Head of caudate nucleus (tissue), 42 donors: Measurements from ENCODE around the gene ZNF580.

Source experiments
- DNase-seq, 42 donors: peaks; one replicate each; pipeline versions ENCODE4 v3.0.0 to v3.0.0-alpha.2; 2020 to 2021; ENCODE audit warnings: mixed read lengths in 7 of 42
- intact Hi-C: fragments of 100-400 bp; cut with DNase I; formaldehyde crosslinking; loops from one replicate; pipeline ENCODE4 v1.15.0; 2022

Gene ZNF580, protein sequence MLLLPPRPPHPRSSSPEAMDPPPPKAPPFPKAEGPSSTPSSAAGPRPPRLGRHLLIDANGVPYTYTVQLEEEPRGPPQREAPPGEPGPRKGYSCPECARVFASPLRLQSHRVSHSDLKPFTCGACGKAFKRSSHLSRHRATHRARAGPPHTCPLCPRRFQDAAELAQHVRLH

DNA sequence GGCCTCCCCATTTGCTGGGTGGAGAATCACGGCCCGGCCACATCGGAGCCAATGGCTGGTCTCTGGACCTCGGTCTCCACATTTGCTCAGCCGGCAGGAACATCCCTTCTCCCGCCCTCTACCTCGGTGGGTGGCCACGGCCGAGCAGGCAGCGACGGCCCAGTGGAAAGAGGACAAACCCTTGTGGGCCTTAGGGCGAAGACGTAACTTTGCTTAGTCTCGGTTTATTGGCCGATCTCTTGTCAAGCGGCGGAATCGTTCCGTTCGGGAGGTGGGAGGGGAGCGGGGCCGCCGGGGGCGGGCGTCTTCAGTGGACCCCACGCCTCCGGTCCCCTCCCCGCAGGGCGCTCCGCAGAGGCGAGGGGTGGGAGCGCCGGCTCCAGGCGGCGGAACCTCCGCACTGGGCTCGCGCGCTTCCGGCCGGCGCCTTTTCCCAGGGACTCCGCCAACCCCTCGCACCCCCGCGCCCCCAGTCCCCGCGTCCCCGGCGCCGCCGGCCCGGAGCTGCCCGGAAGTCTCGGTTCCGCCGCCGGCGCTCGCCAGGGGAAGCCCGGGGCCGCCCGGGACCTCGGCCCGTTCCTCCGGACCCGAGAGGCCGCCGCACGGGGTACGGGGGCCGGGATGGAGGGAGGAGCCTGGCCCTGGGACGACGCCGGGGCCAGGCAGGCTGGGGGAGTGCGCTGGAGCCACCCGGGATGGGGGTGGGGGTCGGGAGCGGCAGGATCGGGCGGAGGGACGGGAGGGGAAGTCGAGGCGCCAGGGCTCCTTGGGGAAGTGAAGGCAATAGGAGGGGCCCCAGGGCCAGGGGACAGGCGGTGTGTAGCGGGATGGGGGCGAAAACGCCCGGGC lies at the start of gene ZNF580:
Gene ZNF580 (plus strand): TSS at position 426 of the 849 bp plus-strand sequence. CDS start 1,507 bp downstream, outside the sequence.
- peak in 38 of 42 donors; percentile 54 to 88 (median 73) for DNase-seq
- intact Hi-C loops, result no loop called here

DNA sequence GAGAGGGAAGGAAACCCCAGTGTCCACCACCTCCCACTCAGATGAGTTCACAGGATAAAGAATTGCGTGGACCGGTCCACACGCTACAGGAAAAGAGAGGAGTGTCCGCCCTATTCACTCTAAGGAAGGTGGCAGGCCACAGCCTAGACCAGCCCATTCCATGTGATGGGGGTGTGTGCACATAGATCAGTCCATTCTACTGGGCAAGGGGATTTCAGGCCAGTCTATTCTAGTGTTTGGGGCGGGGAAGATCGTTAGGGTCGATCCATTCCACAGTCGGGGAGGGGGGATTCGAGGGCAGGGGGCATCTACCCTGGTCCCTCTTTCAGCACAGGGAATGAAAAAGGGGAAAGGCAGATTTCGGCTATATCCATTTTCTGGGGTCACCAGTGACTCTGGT lies 49.2 kb upstream of the ZNF580 start:
- DNase-seq, result no peak
- intact Hi-C loops, result no loop called here

DNA sequence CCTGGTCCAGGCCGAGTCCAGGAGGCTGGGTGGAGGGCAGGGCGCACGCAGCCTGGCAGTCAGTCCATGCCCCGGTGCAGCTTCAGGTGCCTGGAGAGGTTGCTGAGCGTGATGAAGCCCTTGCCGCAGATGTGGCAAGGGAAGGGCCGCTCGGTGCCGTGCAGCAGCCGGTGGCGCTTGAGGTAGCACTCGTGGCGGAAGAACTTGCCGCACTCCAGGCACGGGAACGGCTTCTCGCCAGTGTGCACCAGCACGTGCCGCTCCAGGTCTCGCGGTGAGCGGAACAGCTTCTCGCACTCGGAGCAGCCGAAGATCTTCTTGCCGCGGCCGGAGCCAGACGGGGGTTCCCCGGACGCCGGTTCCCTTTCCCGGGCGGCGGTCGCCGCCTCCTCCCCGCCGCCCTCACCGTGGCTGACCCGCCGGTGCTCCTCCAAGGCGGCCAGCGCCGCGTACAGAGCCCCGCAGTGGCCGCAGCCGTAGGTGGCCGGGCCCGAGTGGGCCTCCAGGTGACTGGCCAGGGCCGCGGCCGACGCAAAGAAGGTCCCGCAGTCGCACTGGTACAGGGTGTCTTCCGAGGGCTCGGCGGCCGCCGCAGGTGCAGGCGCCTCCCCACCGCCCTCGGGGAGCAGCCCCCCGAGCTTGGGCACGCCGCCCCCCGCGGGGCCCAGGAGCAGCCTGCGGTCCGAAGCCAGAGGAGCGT lies 48.3 kb upstream of the ZNF580 start:
- intact Hi-C loops, result no loop called here
- no peak for DNase-seq

DNA sequence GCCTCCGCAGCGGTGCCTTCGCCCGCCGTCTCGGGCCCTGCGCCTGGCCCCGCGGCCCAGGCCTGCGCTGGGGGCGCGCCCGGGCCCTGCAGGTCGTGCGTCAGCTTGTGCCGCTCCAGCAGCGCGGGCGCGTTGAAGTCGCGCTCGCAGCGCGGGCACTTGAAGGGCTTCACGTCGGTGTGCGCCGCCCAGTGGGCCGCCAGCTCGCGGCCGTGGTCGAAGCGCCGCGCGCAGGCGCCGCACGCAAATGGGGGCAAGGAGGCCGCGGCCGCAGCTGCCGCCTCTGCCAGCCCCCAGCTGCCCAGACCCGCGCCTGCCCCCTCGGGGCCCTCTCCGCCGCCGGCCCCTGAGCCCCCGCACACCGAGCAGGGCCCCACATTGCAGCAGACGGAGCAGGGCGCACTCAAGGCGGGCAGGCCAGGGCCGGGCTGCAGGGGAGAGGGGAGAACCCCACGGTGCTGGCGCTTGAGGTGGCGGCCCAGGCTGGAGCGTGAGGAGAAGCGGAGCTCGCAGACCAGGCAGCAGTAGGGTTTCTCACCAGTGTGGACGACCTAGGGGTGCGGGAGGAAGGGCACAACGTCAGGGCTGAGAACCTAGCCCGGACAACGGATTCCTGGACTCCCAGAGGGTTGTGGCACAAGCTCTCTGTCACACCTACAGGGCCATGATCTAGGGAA lies 47.6 kb upstream of the ZNF580 start:
- intact Hi-C loops, result no loop called here
- DNase-seq, result no peak

DNA sequence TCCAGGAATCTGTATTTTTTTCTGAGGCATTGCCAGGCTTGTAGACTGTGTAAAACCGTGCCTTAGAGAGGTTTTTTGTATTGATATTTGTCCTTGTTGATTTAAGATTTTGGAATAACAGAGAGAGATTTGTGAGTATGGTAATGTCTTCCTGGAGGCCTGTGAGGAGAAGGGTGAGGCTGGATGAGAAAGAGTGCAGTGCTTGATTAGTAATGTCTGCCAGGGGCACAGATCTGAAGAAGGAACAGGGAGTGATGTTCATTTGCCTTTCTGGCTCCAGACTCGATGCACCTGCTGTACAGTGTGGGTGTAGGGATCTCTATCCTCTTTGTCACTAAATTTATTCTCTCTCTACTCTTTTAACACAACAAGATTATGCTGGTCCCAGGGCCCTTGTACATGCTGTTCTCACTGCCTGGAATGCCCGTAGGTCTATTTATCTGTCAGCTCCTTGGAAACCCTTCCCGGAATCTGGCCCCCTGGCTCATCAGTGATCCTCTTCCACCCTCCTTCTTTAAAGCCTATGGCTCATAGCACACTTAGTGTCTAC lies 45.7 kb upstream of the ZNF580 start:
- intact Hi-C loops, result no loop called here
- no peak for DNase-seq

DNA sequence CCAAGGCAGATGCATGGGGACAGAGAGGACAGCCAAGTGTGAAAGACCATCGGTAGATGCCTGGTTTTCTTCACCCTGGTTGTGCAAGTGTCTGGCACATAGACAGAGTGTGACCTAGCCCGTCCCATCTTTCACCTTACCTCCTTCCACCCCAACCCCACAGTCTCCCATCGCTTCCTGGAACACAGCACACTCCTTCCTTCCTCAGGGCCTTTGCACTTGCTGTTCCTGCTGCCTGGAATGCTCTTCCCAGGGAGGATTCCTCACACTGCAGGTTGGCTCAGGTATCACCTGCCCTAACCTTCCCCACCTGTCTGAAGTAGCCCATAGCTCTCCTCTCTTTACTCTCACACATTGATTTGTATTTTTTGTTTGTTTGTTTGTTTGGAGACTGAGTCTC lies 44.5 kb upstream of the ZNF580 start:
- DNase-seq, result no peak
- intact Hi-C loops, result no loop called here

DNA sequence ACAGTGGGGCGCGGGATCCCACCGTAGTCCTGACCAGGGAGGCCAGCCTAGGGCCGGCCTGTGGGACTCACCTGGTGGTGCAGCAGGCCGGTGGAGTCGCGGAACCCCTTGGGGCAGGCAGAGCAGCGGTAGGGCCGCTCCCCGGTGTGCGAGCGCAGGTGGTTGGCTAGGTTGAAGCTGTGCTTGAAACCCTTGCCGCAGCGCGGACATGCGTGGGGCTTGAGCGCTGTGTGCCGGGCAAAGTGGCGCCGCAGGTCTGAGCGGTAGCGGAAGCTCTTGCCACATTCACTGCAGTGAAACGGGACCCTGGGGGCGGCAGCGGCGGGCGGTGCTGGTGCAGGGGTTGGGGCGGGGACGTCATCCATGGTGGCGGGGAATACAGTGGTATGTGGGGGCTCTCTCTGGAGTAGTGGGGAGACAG lies 43.3 kb upstream of the ZNF580 start:
- intact Hi-C loops, result no loop called here
- DNase-seq, result peak in 13 of 42 donors; percentile 14 to 63 (median 46)

DNA sequence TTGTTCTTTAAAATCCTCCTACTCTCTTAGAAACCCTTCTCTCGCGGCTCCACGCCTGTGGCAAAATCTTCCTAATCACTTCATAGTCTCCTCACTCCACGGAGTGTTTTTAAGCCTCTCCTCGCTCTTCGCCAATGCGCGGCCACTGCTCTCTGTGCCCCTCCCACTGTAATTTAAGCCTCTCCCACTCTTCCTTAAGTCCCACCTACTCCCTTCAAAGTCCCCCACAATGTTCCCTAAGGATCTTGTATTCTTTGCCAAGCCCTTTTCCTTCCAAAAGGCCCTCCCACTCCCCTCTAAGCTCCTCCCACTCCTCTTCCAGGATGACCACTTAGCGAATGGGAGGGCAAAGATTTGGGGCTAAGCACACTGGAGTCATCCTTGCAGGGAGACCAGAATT lies 42.8 kb upstream of the ZNF580 start:
- peak in 8 of 42 donors; percentile 14 to 63 (median 36) for DNase-seq
- intact Hi-C loops, result loop anchor here (2.0 kb wide), 1 partner anchor 81 kb away; no protein-coding TSS in a partner anchor

DNA sequence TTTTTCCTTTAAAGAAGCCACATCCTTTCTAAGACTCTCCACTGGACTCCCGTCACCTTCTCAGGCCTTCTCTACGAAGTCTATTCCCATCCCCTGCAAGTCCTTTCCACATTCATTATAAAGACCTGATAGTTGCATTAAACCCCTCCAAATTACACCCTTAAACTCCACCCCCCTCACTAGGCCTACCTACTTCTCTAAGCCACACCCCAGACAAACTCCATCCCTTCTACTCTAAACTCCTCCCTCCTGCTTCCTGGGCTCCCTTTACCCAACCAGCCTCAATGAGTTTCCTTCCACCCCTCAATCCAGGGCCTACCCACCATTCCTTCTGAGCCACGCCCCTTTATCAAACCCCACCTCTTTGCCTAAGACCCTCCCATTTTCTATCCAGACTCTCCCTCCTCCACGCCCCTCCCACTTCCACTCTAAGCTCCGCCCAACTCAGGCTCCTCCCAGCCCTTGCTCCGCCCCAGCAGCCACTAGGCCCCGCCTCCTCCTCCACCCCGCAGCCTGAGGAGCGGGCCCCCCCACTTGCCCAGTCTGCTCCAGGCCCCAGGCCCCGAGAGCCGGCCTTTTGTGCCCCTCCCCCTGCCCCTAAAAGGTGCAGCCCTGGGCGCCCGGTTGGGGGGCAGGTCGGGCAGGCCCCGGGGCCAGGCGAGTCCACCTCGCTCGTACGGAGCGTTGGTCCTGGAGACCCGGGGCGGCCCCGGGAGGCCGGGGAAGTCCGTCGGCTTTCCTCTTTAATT lies 41.9 kb upstream of the ZNF580 start:
- intact Hi-C loops, result loop anchor here (2.0 kb wide), 1 partner anchor 82 kb away; no protein-coding TSS in a partner anchor
- peak; percentile 85 to 97 (median 93) for DNase-seq

DNA sequence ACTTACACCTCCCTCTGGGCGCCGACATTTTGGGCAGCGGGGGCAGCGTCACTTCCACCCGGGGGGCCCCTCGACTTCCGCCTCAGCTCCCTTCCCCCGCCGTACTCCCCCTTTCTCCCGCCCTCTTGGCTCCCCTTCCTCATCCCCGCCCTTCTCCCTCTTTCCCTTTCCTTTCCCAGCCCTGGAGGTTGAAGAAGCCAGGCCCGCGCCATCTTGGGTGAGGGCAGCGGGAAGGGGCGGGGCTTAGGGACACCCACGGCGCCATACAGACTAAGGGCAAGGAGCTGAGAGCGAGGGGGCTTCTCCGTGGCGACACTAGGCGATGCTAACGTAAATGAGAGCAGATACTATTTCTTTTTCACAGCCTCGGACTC lies 41.3 kb upstream of the ZNF580 start, which contains the start of gene FIZ1:
Gene FIZ1 (minus strand): TSS at position 50 of the 374 bp plus-strand sequence. CDS start 1,652 bp downstream, outside the sequence.
- DNase-seq, result peak; percentile 96 to 99 (median 98)
- intact Hi-C loops, result loop anchor here (2.0 kb wide), 1 partner anchor 83 kb away; no protein-coding TSS in a partner anchor

DNA sequence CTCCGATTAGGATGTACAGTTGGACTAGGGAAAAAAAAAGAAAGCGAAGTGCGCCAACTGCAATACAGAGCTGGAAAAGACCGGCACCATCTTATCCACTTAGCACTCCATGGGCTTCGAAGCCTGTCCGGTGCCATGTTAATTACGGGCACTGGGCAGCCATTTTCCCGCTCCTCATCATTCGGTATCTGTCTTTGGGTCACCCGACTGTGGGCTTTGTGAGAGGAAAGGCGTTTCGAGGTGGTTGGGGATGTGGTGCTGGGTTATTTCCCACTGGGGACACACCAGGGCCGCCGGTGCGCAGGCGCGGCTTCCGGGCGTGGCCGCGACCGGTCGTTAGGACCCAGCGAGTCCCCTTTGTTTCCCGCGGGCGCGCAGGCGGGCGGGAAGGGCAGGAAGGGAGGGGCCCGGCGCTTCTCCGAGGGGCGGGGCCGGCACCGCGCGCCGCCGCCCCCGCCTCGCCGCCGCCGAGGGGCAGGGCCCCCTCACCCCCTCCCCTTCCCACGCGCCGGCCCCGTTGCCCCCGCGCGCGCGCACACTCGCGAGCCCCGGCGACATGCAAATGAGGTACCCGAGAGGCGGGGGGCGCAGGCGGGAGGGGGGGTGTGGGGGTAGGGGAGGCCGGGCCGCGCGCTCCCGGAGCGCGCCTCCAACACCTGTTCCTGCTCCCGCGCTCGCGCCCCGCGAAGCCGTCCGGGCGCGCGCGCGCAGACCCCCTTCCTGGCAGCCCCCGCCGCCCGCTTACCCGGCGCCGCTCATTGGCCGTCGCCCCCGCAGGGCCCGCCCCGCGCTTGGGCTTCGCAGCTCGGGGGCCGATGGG lies 40.8 kb upstream of the ZNF580 start, which contains the start of gene ZNF524:
Gene ZNF524 (plus strand): TSS at position 447 of the 820 bp plus-strand sequence. CDS start 1,825 bp downstream, outside the sequence.
- DNase-seq, result peak; percentile 79 to 95 (median 90)
- intact Hi-C loops, result loop anchor here (2.0 kb wide), 1 partner anchor 83 kb away; no protein-coding TSS in a partner anchor

DNA sequence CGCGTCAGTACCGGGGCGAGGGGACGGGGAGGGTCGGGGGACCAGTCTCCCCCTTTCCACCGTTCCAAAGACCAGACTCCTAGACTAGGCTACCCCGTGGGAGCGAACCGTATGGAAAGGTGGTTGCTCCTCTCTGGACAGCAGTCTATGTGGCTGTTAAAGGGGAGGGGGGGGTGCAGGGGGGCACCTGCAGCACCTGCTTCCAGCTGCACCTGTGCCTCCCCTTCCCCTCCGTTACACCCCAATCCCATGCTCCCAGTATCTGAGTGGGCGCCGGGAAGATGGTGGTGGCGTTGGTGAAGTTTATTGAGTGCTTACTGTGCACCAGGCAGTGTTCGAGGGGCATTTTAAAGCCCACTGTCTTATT lies 40.2 kb upstream of the ZNF580 start:
- intact Hi-C loops, result no loop called here

DNA sequence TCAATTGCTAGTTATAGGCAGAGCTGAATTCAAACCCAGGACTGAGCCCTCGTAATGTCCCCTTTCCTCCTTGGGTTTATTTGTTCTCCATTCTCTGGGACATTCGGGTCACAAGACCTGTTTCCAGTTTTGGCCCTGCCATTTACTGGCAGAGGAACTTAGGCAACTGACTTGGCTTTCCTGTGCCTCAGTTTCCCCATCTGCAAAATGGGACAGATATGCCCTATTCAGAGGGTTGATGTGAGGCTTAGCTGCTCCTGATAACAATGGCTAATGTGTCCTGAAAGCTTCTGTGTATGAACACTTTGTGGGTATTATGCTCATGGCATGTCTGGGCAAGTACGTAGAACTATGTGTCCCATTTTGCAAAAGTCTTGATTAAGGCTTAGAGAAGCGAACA lies 39.7 kb upstream of the ZNF580 start:
- DNase-seq, result peak in 1 of 42 donors; percentile 18
- intact Hi-C loops, result no loop called here

More for the DNA sequence above, 40.2 kb upstream of the ZNF580 start:
- DNase-seq, result no peak

DNA sequence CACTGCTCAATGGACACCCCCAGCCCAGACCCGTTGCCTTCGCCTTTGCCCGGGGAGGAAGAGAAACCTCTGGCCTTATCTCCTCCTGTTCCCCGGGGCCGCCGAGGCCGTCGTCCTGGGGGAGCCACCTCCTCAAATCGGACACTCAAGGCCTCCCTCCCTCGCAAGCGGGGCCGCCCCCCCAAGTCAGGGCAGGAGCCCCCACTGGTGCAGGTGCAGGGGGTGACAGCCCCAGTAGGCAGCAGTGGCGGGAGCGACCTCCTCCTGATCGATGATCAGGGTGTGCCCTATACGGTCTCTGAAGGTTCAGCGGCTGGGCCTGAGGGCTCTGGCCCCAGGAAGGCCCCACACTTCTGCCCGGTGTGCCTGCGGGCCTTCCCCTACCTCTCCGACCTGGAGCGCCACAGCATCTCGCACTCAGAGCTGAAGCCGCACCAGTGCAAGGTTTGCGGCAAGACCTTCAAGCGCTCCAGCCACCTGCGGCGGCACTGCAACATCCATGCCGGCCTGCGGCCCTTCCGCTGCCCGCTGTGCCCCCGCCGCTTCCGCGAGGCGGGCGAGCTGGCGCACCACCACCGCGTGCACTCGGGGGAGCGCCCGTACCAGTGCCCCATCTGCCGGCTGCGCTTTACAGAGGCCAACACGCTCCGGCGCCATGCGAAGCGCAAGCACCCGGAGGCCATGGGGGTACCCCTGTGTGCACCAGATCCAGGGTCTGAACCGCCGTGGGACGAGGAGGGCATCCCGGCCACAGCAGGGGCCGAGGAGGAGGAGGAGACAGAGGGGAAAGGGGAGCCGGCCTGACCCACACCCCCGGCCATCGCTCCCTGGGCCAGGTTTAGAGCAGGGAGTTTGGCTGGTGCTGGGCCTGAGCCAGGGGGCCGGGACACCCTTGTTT lies 38.4 kb upstream of the ZNF580 start:
- intact Hi-C loops, result no loop called here
- DNase-seq, result no peak

DNA sequence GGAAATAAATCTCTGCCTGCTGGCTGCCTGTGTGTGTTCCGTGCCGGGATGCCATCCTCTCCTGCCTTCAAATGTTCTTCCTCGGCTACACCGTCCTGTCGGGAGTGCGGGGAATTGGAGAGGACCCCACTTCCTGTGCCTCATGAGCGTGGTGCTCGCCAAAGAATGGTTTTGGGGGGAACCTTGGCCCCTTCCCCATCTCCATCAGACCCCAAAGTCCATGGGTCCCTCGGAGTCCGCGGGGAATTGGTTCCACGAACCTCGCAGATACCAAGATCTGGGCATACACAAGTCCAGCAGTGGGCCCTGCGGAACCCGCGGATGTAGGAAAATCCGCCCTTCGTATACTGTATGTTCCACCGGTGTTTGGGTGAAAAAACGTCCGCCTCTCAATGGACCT lies 37.7 kb upstream of the ZNF580 start:
- intact Hi-C loops, result no loop called here
- no peak for DNase-seq
